Measurements from ENCODE around the gene MYMX.
"Not testable (repeated sequence)": the region's sequence is repeated elsewhere in the genome, so short reads cannot be mapped to it uniquely, and the experiment has no call there.

MYMX gene

GRCh38 chr6:44216677-44217331, at the start of gene MYMX:
Gene MYMX, plus strand, starts transcription at chr6:44216926. Its CDS starts 546 bp downstream, at chr6:44217472.
- no peak for DNase-seq

- DNase-seq, result no peak
Measured at GRCh38 chr6:44167567-44167966, 49.2 kb upstream of the MYMX start.

GRCh38 chr6:44169154-44169553, 47.6 kb upstream of the MYMX start:
- no peak for DNase-seq

GRCh38 chr6:44169886-44170570, 46.7 kb upstream of the MYMX start:
- DNase-seq, result no peak

GRCh38 chr6:44171899-44172546, 44.7 kb upstream of the MYMX start:
- no peak for DNase-seq

DNA sequence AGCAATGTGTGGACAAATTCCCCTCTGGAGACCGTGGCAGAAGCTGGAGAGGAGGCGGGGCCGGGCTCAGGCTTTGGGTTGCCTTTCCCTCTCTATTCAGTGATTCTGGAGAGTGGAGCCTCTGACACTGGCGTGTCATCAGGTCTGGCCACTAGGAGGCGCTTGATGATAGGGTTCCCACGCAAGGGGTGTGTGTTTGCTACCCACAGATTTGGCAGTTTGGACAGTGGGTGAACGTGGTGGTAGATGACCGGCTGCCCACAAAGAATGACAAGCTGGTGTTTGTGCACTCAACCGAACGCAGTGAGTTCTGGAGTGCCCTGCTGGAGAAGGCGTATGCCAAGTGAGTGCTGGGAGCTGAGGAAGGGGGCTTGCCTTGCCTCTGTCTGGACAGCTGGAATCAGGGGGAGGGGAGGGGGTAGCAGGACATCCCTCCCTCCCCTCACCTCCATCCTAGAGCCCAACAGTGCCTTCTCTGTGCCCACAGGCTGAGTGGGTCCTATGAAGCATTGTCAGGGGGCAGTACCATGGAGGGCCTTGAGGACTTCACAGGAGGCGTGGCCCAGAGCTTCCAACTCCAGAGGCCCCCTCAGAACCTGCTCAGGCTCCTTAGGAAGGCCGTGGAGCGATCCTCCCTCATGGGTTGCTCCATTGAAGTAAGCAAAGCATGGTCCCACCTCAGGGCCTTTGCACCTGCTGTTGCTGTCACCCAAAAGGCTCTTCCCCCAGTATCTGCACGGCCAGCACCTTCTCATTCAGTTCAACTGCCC, 43.8 kb upstream of the MYMX start:
- DNase-seq, result peak; percentile 60

DNA sequence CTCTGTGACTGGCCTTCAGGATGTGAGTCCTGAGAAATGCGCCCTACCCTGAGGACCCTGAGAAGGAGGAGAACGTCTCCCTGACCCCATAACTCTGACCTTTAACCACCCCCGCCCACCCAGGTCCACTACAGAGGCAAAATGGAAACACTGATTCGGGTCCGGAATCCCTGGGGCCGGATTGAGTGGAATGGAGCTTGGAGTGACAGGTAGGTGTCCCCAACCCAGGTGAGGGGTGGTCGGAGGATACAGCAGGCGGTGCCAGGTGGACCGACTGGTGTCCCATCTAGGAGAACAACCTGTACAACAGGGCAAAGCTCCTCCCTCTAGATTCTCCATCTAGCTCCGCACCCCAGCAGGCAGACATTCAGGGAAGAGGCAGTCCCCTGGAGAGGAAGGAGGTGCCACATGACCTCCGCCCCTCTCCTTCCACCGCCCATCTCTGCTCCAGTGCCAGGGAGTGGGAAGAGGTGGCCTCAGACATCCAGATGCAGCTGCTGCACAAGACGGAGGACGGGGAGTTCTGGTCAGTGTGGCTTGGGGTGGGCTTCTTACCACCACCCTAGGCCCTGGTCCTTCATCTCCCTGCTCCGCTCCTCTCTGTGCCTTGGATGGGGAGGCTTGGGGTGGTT, 40.5 kb upstream of the MYMX start:
- no peak for DNase-seq

DNA sequence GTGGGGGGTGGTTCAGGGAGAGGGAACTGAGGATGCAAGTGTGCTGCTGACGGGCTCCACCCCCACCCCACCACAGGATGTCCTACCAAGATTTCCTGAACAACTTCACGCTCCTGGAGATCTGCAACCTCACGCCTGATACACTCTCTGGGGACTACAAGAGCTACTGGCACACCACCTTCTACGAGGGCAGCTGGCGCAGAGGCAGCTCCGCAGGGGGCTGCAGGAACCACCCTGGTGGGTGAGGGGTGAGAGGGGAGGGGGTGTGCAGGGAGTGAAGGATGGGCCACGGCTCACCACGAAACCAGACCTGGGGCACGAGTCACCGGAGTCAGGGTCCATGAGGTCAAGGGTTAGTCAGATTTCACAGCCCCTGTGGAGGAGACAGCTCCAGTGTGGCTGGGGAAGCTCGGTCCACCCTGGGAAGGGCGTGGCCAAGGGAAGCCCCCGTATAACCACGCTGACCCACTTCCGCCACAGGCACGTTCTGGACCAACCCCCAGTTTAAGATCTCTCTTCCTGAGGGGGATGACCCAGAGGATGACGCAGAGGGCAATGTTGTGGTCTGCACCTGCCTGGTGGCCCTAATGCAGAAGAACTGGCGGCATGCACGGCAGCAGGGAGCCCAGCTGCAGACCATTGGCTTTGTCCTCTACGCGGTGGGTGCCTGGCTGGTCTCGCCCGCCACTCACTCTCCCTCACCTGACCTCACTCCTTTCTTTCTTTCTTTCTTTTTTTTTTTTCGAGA, 39.8 kb upstream of the MYMX start:
- DNase-seq, result no peak

DNA sequence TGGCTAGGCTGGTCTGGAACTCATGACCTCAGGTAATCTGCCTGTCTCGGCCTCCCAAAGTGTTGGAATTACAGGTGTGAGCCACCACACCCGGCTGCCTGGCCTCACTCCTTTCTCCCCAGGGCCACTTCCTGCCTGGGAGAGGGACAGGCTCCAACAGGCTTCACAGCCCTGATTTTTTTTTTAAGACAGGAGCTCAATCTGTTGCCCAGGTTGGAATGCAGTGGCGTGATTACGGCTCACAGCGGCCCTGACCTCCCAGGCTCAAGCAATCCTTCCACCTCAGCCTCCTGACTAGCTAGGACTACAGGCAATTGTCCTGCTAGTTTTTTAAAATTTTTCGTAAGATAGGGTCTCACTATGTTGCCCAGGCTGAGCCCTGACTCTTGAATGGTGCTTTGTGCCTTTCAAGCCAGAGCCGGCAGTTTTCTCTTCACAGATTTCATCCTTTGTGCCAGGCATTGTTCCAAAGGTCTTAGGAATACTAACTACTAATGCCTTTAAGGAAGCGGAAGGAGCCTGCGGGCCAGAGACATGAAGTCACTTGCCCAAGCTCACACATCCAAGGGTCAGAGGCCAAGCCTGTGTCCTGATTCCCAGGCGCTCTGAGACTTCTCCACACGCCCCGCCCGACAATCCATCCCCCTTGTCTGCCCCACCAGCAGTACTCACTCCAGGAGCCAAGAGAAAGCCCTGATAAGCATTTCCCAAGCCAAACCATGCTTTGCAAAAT, 38.9 kb upstream of the MYMX start:
- DNase-seq, result peak; percentile 20

DNA sequence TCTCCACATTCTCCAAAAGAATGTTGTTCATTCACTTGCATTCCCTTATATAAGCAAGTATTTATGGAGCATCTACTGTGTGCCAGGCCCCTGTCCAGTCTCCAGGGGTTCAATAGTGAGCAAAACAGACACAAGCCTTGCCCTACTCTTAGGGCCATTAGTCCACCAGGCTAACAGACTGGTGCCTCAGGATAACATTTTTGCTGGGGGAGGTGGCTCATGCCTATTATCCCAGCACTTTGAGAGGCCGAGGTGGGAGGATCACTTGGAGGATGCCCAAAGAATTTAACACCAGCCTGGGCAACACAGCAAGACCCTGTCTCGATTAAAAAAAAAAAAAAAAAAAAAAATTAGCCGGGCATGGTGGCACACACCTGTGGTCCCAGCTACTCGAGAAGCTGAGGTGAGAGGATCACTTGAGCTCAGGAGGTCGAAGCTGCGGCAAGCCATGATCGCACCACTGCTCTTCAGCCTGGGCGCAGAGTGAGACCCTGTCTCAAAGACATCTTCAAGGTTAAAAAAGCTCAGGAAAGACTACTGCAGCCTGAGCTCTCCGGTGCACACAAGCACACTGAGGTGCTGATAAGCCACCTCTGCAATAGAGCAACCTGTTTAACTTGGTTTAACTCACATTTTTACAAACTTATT, 38.2 kb upstream of the MYMX start:
- no peak for DNase-seq

DNA sequence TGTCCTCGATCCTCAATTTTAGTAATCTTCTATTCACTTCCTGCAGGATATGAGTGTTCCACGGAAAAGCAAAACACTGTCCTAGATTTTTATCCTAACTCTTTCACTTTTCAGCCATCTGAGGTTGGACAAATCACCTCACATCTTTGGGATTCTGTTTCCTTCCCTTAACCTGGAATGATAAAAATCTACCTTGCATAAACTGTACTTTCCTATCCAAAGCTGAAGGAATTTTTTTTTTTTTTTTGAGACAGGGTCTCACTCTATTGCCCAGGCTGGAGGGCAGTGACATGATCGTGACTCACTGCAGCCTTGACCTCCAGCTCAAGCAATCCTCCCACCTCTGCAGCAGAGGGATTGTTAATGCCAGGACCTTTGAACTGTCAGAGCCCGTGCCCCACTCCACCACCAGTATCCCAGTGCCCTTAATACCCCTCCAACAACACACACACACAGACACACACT, 37.6 kb upstream of the MYMX start:
- no peak for DNase-seq

- DNase-seq, result no peak
Measured at GRCh38 chr6:44179648-44180047, 37.1 kb upstream of the MYMX start.

- DNase-seq, result no peak
Measured at GRCh38 chr6:44180406-44180805, 36.3 kb upstream of the MYMX start.

DNA sequence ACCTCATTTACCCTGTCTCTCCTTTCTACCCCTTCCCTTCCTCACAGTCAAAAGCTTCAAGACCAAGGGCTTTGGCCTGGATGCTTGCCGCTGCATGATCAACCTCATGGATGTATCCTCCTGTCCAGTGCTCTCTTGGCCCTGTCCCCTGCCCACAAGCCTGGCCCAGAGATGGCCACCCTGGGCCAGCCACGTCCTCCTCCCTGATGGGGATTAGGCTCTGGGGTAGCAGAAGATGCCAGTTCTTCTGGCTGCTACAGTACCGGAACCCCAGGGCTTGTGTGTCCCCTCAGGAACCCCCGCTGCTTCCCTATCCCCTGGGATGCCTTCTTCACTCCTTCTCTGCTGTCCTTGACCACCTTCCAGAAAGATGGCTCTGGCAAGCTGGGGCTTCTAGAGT, 35.8 kb upstream of the MYMX start:
- no peak for DNase-seq

GRCh38 chr6:44181784-44182183, 34.9 kb upstream of the MYMX start:
- not testable (repeated sequence) for DNase-seq

- no peak for DNase-seq
Measured at GRCh38 chr6:44182911-44183390, 33.8 kb upstream of the MYMX start.

GRCh38 chr6:44183783-44184182, 32.9 kb upstream of the MYMX start:
- no peak for DNase-seq

DNA sequence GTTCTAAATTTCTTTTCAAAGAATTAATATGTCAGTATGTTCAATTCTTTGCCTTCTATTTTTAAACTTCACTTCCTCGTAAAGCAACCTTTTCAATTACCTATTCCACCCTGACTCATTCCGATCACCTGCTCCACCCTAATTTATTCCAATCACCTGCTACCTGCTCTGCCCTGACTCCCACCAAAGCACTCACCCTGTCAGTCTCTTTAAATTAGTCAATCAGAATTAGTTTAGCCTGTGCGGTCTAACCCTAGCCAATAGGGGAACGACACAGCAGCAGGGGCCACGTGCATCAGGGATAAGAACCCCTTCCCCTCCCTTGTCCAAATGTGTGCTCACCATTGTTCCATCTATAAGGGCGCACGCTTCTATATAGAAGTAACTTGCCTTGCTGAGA, 31.4 kb upstream of the MYMX start:
- not testable (repeated sequence) for DNase-seq

GRCh38 chr6:44185953-44186634, 30.6 kb upstream of the MYMX start:
- no peak for DNase-seq

DNA sequence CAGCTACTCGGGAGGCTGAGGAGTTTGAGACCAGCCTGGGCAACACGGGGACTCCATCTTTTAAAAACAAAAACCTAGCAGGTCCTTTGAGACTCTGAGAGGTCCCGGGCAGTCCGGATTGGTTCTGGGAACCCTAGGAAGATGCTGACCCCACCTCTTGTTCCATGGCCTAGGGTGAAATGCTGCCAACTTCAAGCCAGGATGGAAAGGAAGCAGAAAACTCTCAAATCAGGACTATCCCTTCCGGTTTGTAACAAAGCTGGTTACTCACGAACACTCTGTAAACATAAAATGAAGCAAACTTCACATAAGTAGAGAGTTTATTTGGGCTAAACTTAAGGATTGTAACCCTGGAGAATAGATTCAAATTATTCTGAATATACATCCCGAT, 30.1 kb upstream of the MYMX start:
- DNase-seq, result no peak
